ENCODE measurements around the gene DPYD. TPM values are rescaled to one million over a fixed set of nuclear protein-coding genes. Genes with fewer than 3 reads are reported as not detected.
A peak's percentile ranks its signal among the peaks of the same experiment; 100 is the strongest.

DPYD gene
- total RNA-seq, 1 donor from 2014 or later, result 29.4 TPM

GRCh38 chr1:97783751-97784150 lies 137.1 kb downstream of the DPYD start:
- ATAC-seq, result no peak

GRCh38 chr1:97781762-97782337 lies 139.0 kb downstream of the DPYD start:
- ATAC-seq, result peak; percentile 48

- ATAC-seq, result no peak
Observed at GRCh38 chr1:97780884-97781283, 139.9 kb downstream of the DPYD start.

GRCh38 chr1:97778718-97779117 lies 142.1 kb downstream of the DPYD start:
- ATAC-seq, result no peak

- ATAC-seq, result no peak
Observed at GRCh38 chr1:97770376-97770775, 150.5 kb downstream of the DPYD start.

- ATAC-seq, result no peak
Observed at GRCh38 chr1:97767381-97767780, 153.5 kb downstream of the DPYD start.

GRCh38 chr1:97764991-97765390 lies 155.8 kb downstream of the DPYD start:
- no peak for ATAC-seq

GRCh38 chr1:97761637-97762036 lies 159.2 kb downstream of the DPYD start:
- no peak for ATAC-seq

GRCh38 chr1:97759078-97759477 lies 161.8 kb downstream of the DPYD start:
- ATAC-seq, result no peak

- ATAC-seq, result no peak
Observed at GRCh38 chr1:97758541-97759057, 162.2 kb downstream of the DPYD start.

- ATAC-seq, result peak; percentile 55
Observed at GRCh38 chr1:97745912-97746311, 174.9 kb downstream of the DPYD start.

GRCh38 chr1:97744977-97745376 lies 175.9 kb downstream of the DPYD start:
- ATAC-seq, result no peak

GRCh38 chr1:97743129-97743528 lies 177.7 kb downstream of the DPYD start:
- peak; percentile 63 for ATAC-seq

GRCh38 chr1:97740891-97741290 lies 179.9 kb downstream of the DPYD start:
- ATAC-seq, result no peak

GRCh38 chr1:97739596-97740103 lies 181.2 kb downstream of the DPYD start:
- ATAC-seq, result no peak

- no peak for ATAC-seq
Observed at GRCh38 chr1:97738270-97738669, 182.6 kb downstream of the DPYD start.

- no peak for ATAC-seq
Observed at GRCh38 chr1:97730271-97730670, 190.6 kb downstream of the DPYD start.

- no peak for ATAC-seq
Observed at GRCh38 chr1:97728436-97728835, 192.4 kb downstream of the DPYD start.

GRCh38 chr1:97727029-97727428 lies 193.8 kb downstream of the DPYD start:
- ATAC-seq, result no peak

- ATAC-seq, result no peak
Observed at GRCh38 chr1:97726386-97726785, 194.4 kb downstream of the DPYD start.

GRCh38 chr1:97721221-97721620 lies 199.6 kb downstream of the DPYD start:
- no peak for ATAC-seq

- ATAC-seq, result no peak
Observed at GRCh38 chr1:97712980-97713379, 207.9 kb downstream of the DPYD start.

- ATAC-seq, result no peak
Observed at GRCh38 chr1:97711858-97712257, 209.0 kb downstream of the DPYD start.

GRCh38 chr1:97693601-97694000 lies 227.2 kb downstream of the DPYD start:
- no peak for ATAC-seq

GRCh38 chr1:97691325-97691724 lies 229.5 kb downstream of the DPYD start:
- no peak for ATAC-seq
